SU-DHL-6 (cell line): ENCODE results near the gene DOK7.

Experiments
- CTCF ChIP-seq: fragments of 200-600 bp; sonication (generic); IDR thresholded peaks from one replicate; pipeline ENCODE4 v1.5.1; 2017; ENCODE audit warnings: antibody characterized with exemption, mild to moderate bottlenecking, low read length, moderate library complexity; ENCODE audit not compliant: insufficient read depth, poor library complexity, severe bottlenecking
- EZH2phosphoT487 ChIP-seq: fragments of 200-600 bp; sonication (generic), shearing (Covaris generic); conservative IDR thresholded peaks from 2 replicates; pipeline ENCODE4 v1.6.1; 2018; ENCODE audit warnings: mild to moderate bottlenecking, antibody characterized with exemption, low read length, moderate library complexity, mixed read lengths

GRCh38 chr4:3479358-3480101, 16.4 kb downstream of the DOK7 start:
- TF ChIP-seq CTCF (no peak), EZH2phosphoT487 (no peak)
